K562 (cell line): ENCODE data around the gene SEC14L5.

ENCODE experiments used
- CTCF ChIP-seq, 3 experiments: IDR thresholded peaks in 2 of 3; conservative IDR thresholded peaks in 1 of 3; 2 replicates each; pipeline ENCODE4 v1.5.1; 2011 to 2012; ENCODE audit warnings: low read length in 3 of 3, mild to moderate bottlenecking in 3 of 3, control low read depth in 2 of 3, improper control_type of control experiment in 1 of 3, inconsistent platforms in 1 of 3, low read depth in 1 of 3, mixed read lengths in 1 of 3, moderate library complexity in 1 of 3; ENCODE audit not compliant: insufficient read depth in 2 of 3
- ERF ChIP-seq: fragments of 450-650 bp; formaldehyde crosslinking; IDR thresholded peaks from 2 replicates; pipeline ENCODE4 v1.4.0; 2020; ENCODE audit warnings: mild to moderate bottlenecking, mixed read lengths
- NR0B1 ChIP-seq: fragments of 450-650 bp; IDR thresholded peaks from one replicate; pipeline ENCODE4 v1.6.1; 2018; ENCODE audit warnings: mild to moderate bottlenecking, moderate library complexity; ENCODE audit not compliant: partially characterized antibody
- ZBTB40 ChIP-seq, 2 experiments: fragments of 450-650 bp in 1 of 2; sonication (generic) in 1 of 2; formaldehyde crosslinking in 1 of 2; IDR thresholded peaks; 2 replicates each; pipeline versions ENCODE4 v1.7.1 to v1.9.0; 2016 to 2022; ENCODE audit warnings: inconsistent platforms in 1 of 2, mild to moderate bottlenecking in 1 of 2, missing genetic modification reagents in 1 of 2
- ZNF280B ChIP-seq: fragments of 250-450 bp; sonication (Bioruptor Pico); IDR thresholded peaks from 2 replicates; pipeline ENCODE4 v1.5.1; 2021; ENCODE audit warnings: mild to moderate bottlenecking

- TF ChIP-seq ERF (CRISPR knock-in tag), result no peak
- no peak for TF ChIP-seq CTCF (IDR thresholded peaks at IDR 0.05 in 2 of 3, conservative IDR thresholded peaks at IDR 0.05 in 1 of 3; ENCODE audit: insufficient read depth in 2 of 3, low read depth in 1 of 3, low read length in 3 of 3)
- TF ChIP-seq ZNF280B (CRISPR knock-in tag), result no peak
- TF ChIP-seq NR0B1, result no peak
- no peak for TF ChIP-seq ZBTB40 (IDR thresholded peaks at IDR 0.05)
- no peak for TF ChIP-seq ZBTB40 (CRISPR knock-in tag; IDR thresholded peaks at IDR 0.05)
These were observed 107.7 kb downstream of the SEC14L5 start, which contains the start of gene C16orf89 for GRCh38 chr16:5065813-5066212.
